Lung (tissue), 12 donors: ENCODE measurements around the gene TMEM242. TPM values are rescaled to one million over a fixed set of nuclear protein-coding genes. Genes with fewer than 3 reads are reported as not detected.

ENCODE experiments used
- ATAC-seq: fragments of 200-7000 bp; cut with Tn5 transposase; one replicate; pipeline ENCODE4 v1.9.1; 2020; ENCODE audit warnings: moderate number of reproducible peaks; ENCODE audit not compliant: insufficient read depth, low FRiP score
- DNase-seq, 3 donors: peaks; one replicate each; pipeline ENCODE4 v3.0.0-alpha.2; 2013 to 2017
- H3K27ac ChIP-seq, 2 donors: one replicate each; pipeline ENCODE4 v1.5.1; 2013; ENCODE audit warnings: mild to moderate bottlenecking in 2 of 2, moderate library complexity in 2 of 2, control low read depth in 1 of 2, inconsistent platforms in 1 of 2, low read depth in 1 of 2, low read length in 1 of 2
- H3K27me3 ChIP-seq, 3 donors: one replicate each; pipeline ENCODE4 v1.5.1; 2013; ENCODE audit warnings: low read length in 2 of 3; ENCODE audit not compliant: control insufficient read depth in 3 of 3, insufficient read depth in 3 of 3
- H3K36me3 ChIP-seq, 4 donors: one replicate each; pipeline ENCODE4 v1.5.1; 2013; ENCODE audit warnings: low read length in 4 of 4, mild to moderate bottlenecking in 1 of 4, moderate library complexity in 1 of 4; ENCODE audit not compliant: control insufficient read depth in 4 of 4, insufficient read depth in 4 of 4
- H3K4me1 ChIP-seq, 5 donors: one replicate each; pipeline ENCODE4 v1.5.1; 2013; ENCODE audit warnings: low read length in 5 of 5, mild to moderate bottlenecking in 2 of 5, moderate library complexity in 1 of 5; ENCODE audit not compliant: control insufficient read depth in 5 of 5, insufficient read depth in 5 of 5
- H3K4me3 ChIP-seq: one replicate; pipeline ENCODE4 v1.5.1; 2013; ENCODE audit warnings: mild to moderate bottlenecking, control low read depth, moderate library complexity
- H3K9ac ChIP-seq, 2 donors: one replicate each; pipeline ENCODE4 v1.5.1; 2013; ENCODE audit warnings: low read length in 2 of 2, control low read depth in 1 of 2; ENCODE audit not compliant: insufficient read depth in 1 of 2
- H3K9me3 ChIP-seq, 4 donors: one replicate each; pipeline ENCODE4 v1.5.1; 2013; ENCODE audit warnings: low read length in 3 of 4, mild to moderate bottlenecking in 1 of 4, moderate library complexity in 1 of 4; ENCODE audit not compliant: control insufficient read depth in 4 of 4, insufficient read depth in 3 of 4
- CTCF ChIP-seq: IDR thresholded peaks from 2 replicates; pipeline ENCODE4 v1.5.1; 2012; ENCODE audit warnings: mild to moderate bottlenecking; ENCODE audit errors: control extremely low read depth, extremely low read depth
- WGBS, 2 donors: extraction: QIAGEN DNeasy Blood & Tissue Kit; methylation state at CpG; one replicate each; pipeline ENCODE4 v1.1.7; 2013; 5-methylcytosine and 5-hydroxymethylcytosine counted together
- polyA plus RNA-seq, 2 donors: library from polyadenylated mRNA; stranded (reverse); fragments of 200-250 nt; gene quantifications; one replicate each; pipeline ENCODE4 v1.2.1, GENCODE V29; 2013
- total RNA-seq, 2 donors: library from RNA; depleted of rRNA in 1 of 2; stranded (reverse); fragments of >200 nt in 1 of 2; gene quantifications; one replicate each; pipeline ENCODE4 v1.2.1, GENCODE V29; 2014 to 2021
- donor health status: control.
- donor health status: control.
- donor health status: Bipolar disorder and iron deficiency.
- donor health status: healthy.
- donor health status: DM: yes; HTN: yes; CAD: no.

TMEM242 gene
- total and polyA plus RNA-seq, 4 donors, result 4.4 to 11.5 (median 8.3) TPM

GRCh38 chr6:157263146-157263545 is 60.2 kb downstream of the TMEM242 start:
- H3K27ac ChIP-seq, result no peak overlapping the region
- no peak for DNase-seq
- no peak overlapping the region for H3K9ac ChIP-seq
- H3K9me3 ChIP-seq, result peaks cover 0 to 2% (median 0%) of the 10 kb centered on the region in 4 donors
- H3K4me1 ChIP-seq, result peaks cover 0 to 18% (median 2%) of the 10 kb centered on the region in 5 donors
- no peak for TF ChIP-seq CTCF
- no peaks in the 10 kb centered on the region for H3K27me3 ChIP-seq
- no peak for ATAC-seq
- WGBS, 2 donors, result 53 to 76% methylated on average over 5 of the region's 5 CpGs
- no peaks in the 10 kb centered on the region for H3K36me3 ChIP-seq
- no peak overlapping the region for H3K4me3 ChIP-seq

- Histone ChIP-seq H3K27me3 (no peaks in the 10 kb centered on the region), H3K9me3 (peaks cover 0 to 2% (median 0%) of the 10 kb centered on the region in 4 donors), H3K36me3 (no peaks in the 10 kb centered on the region), H3K4me1 (peaks cover 0 to 18% (median 2%) of the 10 kb centered on the region in 5 donors), H3K9ac (no peak overlapping the region), H3K4me3 (no peak overlapping the region), H3K27ac (no peak overlapping the region)
- no peak for DNase-seq
- no peak for TF ChIP-seq CTCF
- WGBS, 2 donors, result 86 to 97% methylated on average over 9 of the region's 9 CpGs
- no peak for ATAC-seq
Observed at GRCh38 chr6:157261606-157262005, 61.7 kb downstream of the TMEM242 start.

- H3K27me3 ChIP-seq, result no peaks in the 10 kb centered on the region
- peaks cover 0 to 18% (median 0%) of the 10 kb centered on the region in 5 donors for H3K4me1 ChIP-seq
- no peaks in the 10 kb centered on the region for H3K36me3 ChIP-seq
- H3K9me3 ChIP-seq, result no peaks in the 10 kb centered on the region
- WGBS, 2 donors, result 84 to 91% methylated on average over 16 of the region's 16 CpGs
- DNase-seq (no peak), ATAC-seq (no peak)
- no peak overlapping the region for H3K9ac ChIP-seq
- H3K27ac ChIP-seq, result no peak overlapping the region
- no peak for TF ChIP-seq CTCF
- no peak overlapping the region for H3K4me3 ChIP-seq
Observed at GRCh38 chr6:157260735-157261410, 62.4 kb downstream of the TMEM242 start.
